Right hindlimb (tissue), 1 donor: ENCODE results near the gene BNC2.

Source experiments
- DNase-seq: peaks from one replicate; pipeline ENCODE4 v3.0.0-alpha.2; 2018

Gene BNC2

DNA sequence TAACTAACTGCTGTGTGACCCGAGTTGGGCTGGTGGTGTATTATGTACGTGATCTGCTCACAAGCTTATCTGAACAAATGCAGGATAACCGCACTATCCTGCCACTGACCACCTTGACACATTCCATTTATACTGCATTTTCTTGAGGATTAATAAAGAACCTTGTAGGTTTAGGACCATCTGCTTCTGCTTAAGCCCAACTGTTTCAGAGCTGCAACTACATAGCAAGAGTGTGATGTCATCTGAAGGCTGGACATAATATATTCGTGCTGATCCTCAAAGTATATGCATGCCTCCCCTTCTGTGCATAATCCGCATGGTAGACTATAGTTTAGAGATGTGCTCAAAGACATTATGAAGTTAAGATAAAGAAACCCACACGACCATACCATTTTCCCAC lies 435.9 kb downstream of the BNC2 start:
- DNase-seq: no peak

DNA sequence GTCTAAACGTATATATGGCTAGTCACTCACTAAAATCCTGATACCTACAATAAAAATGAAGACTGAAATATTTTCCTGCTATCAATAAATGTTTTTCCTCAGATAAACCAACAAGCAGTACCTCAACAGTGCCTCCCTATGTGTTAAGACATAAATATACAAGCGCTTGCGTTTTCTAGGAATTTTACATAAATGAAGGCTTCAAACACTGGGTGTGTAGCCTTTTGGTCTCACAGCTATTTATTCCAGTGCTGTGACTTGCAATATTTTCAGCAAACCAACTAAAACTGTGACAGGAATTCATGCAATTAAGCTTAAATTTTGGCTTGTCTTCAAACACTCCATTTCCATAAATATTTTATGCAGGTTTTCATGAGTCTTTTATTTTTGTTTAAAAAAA lies 437.0 kb downstream of the BNC2 start:
- no peak for DNase-seq

GRCh38 chr9:16431666-16432392 lies 438.6 kb downstream of the BNC2 start:
- no peak for DNase-seq

DNA sequence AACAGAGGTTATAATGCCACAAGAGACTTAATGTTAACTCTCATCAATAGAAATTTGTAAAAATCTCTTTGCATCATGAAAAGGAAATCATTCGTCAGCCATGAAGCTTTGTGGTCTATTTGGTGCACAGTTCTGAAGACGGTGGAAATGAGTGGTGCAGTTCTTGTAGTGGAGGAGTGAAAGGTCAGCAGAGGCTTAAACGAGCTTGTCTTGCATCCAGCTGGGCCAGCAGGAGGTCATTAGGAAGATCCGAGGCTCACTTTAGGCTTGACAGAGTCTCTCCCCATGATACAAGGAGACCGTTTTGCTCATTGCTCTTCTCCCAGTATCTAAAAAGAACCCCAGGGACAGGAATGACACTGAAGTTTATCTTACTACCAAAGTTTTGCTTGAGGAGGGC lies 440.8 kb downstream of the BNC2 start:
- DNase-seq: no peak

DNA sequence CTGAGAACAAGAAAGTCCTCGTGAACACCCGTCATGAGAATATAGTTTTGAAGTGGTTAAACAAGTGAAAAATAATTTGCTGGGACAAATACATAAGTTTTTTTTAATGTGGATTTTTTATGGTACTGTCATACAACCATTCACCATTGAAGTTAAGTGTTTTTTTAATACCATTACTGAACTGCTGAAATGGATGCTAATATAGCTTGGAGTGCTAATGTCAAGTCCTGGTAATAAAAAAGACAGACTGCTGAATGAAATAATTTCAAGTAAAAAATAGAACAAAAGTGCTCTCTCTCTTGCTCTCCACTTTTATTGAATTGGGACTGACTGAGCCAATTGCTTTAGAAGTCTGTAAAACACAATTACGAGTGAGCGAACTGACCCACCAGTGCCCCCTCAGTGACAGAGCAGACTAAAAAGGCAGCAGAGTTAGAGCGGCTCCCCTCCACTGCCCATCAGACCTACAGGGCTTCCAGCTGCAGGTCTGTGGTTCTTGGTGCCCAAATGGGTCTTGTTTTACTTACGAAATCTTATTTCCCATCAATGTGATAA lies 442.5 kb downstream of the BNC2 start:
- no peak for DNase-seq

GRCh38 chr9:16426716-16427115 lies 443.8 kb downstream of the BNC2 start:
- no peak for DNase-seq

GRCh38 chr9:16425562-16426231 lies 444.8 kb downstream of the BNC2 start:
- no peak for DNase-seq

DNA sequence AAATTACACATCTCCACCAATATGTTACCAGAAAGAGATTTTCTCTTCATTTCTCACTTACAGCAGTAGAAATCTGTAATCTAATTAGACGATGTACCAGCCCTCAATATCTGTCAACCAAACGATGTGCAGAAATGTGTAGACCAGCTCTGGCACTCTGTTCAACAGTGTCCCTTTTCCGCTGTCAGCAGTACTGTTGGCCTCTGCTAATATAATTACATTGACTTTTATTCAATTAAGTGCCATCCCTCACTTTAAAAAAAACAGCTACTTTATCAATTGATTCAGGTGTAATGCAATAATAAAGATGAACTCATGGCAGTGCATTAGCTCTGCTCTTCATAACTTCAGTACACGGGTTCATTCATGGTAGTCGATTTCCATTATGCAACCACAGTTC lies 448.4 kb downstream of the BNC2 start:
- no peak for DNase-seq

- no peak for DNase-seq
These were observed 448.9 kb downstream of the BNC2 start for GRCh38 chr9:16421532-16421931.

DNA sequence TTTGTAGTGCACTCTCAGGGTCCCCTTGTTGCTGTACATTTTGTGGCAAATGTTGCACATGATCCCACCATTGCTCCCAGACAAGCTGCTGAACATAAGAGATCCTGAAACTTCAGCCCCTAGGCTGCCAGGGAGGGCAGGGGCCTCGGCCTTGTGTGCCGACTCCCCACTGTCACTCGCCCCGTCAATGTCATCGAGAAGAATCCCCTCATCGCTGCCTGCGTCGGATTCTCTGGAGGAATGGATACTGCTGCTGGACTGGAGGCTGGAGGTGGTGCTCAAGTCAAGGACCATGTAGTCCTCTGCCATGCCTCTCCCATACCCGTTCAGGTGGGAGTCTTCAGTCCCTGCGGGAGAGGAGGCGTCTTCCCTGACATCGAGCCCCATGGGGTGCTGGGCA lies 451.3 kb downstream of the BNC2 start:
- DNase-seq: no peak

DNA sequence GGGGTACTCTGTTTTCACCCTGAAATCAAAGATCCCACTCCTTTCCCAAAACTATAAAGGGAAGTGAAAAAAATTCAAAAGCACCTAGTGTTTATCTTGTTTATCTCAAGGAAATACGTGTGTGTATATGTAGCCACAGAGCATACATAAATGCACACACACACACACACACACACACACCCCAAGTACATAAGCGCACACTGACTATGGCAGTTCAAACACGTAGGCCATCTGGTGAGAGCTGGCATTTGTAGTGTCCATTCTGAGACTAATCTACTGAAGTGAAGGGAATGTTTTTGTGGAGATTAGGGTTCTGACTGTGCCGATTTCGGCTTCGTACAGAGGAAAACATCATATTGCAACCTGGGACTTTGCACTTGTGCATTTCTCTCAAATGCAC lies 451.7 kb downstream of the BNC2 start:
- DNase-seq: no peak

GRCh38 chr9:16417749-16418148 lies 452.7 kb downstream of the BNC2 start:
- no peak for DNase-seq

DNA sequence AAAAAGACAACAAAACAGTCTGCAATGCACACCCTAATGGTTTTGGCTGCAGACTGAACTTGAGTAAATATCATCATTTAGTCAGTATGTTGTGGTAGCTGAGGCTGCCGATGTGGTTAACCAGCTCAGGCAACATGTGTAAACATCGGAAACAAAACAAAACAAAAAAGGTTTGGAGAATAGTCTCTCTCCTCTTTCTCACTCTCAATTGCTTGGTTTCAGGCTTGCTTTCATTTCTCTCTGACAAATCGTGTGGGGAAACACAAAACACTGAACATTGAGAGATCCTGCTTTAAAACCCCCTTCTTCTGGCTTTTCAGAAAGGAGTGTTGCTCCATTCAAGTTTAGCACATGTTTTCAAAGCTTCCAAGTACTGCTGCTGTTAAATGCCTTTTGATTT lies 453.3 kb downstream of the BNC2 start:
- peak; percentile 29 for DNase-seq

GRCh38 chr9:16414451-16414850 lies 456.0 kb downstream of the BNC2 start:
- no peak for DNase-seq

DNA sequence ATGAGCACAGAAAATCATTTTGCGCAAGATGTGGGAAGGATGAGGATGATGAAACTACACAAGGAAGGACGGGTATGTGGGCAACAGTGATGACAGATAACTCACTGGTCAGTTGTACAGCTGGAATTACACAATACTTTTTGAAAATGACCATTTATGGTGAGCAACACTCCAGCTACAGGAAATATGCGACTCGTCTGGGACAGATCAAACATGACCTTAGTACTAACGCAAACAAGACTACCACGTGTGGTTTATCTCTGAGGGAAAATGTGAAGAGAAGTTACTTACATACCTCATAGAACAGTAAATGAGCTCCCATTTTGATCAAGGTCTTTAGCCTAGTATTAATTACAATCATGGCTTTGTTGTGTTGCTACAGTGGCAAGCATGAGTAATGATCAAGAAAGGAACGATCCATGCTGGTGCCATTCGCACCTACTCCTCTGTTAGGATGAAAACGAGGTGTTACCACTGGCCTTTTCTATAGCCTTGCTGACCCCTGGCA lies 456.9 kb downstream of the BNC2 start:
- DNase-seq: no peak

- no peak for DNase-seq
These were observed 457.7 kb downstream of the BNC2 start for GRCh38 chr9:16412740-16413139.

DNA sequence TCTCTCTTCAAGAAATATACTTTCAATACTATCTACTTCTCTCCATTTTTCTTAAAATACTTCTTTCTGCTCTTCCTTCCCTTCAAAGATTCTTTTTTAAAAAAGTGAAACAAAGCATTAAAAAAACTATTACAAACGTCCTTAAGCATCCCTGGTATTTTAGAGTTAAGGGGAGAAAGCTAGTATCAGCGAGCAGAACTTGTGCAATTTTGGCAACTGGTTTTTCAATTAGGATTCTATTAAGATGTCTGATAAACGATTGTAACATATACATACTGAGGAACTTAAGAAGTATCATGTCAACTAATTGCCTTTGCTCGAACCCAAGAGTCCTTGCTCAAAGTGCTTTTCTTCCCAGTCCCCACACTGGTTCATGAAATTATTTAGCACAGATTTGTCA lies 459.2 kb downstream of the BNC2 start:
- no peak for DNase-seq

- no peak for DNase-seq
These were observed 459.7 kb downstream of the BNC2 start for GRCh38 chr9:16410601-16411280.

GRCh38 chr9:16407617-16408016 lies 462.9 kb downstream of the BNC2 start:
- DNase-seq: no peak

DNA sequence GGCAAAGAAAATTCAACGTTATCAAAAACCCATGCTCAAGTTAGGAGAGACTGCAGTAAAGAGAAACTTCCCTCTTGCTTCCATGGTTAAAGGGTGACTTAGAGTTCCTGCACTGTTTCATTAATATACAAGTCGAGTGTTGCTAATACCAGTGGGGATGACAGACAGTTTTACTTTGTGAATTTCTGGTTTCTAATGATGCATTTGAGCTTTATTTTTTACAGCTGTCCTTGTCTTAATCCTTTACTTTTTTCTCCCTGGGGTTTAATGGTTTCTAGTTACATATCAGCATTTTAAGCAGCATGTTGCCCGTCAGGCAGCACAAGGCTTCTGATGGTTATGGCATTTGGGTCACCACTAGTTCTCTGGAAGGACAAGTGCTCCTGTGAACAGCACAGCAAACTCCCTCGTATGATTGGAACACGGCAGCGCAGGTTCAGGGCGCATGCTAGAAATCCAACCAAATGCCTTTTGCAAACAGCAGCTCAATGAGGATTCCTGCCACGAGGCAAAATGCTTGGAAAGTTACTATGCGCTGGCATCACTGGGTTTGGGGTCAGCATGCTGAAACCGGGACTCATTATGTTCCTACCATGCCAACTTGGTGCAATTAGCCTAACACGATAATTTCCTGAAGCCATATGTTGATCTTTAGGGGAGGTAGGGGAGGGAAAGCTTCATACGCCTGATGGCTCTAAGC lies 463.8 kb downstream of the BNC2 start:
- DNase-seq: no peak

DNA sequence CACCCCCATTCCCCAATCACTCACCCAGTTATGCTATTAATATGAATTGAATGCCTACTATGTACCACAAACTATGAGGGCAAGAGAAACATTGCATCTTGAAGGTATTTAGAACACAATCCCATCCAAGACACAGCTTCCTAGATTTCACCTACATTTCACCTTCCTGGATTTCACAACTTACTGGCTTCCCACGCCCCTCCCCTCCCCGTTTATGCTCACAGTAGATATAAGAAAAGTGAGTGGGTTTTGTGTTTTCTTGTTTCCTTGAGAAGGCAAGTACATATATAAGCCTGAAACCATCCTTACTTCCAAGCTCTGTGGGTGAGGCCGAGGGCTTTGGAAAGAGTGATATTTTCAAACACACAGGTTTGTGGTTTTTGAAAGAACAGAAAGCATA lies 465.0 kb downstream of the BNC2 start:
- DNase-seq: no peak

DNA sequence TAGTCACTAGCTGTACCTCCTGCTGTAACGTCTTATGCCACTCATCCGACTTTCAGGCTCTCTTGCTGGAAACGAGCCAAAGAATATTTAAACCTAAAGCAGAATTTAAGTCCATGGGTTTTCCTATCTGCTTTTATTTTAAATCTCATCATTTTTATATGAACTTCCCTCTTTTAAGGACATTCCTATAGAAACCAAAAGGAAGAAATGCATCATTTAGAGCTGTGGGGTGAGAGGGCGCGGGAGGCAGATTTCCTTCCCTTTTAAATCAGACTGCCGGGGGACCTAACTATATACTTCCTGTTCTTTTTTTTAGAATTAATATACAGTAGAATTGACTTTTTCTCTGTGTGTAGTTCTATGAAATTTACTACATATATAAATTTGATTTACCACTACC lies 468.8 kb downstream of the BNC2 start:
- DNase-seq: no peak

DNA sequence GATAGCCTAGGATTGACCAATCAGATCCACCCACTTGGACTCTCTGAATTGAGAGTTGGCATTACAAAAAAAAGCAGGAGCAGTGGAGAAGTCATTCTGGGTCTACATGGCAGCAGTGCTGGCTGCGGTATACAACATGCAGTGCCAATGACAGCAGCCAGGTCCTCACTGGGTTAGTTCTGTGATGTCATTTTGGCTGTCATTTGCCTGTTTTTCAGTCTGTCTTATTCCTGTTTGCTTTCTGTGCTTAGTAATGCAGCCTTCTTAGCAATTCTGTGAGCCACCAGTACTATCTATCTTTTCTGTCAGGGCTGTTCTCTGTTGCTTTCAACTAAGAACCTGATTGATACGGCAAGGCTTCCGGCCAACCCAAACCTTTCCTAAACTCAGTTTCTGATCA lies 471.8 kb downstream of the BNC2 start:
- DNase-seq: no peak
